NCI-H510A (cell line): ENCODE measurements around the gene ATP5F1D.

ENCODE experiments used
- DNase-seq: peaks from one replicate; lab custom pipeline; 2025; lab: John Stamatoyannopoulos, UW

ATP5F1D gene

GRCh38 chr19:1270854-1271527, 29.4 kb downstream of the ATP5F1D start:
- DNase-seq = no peak

DNA sequence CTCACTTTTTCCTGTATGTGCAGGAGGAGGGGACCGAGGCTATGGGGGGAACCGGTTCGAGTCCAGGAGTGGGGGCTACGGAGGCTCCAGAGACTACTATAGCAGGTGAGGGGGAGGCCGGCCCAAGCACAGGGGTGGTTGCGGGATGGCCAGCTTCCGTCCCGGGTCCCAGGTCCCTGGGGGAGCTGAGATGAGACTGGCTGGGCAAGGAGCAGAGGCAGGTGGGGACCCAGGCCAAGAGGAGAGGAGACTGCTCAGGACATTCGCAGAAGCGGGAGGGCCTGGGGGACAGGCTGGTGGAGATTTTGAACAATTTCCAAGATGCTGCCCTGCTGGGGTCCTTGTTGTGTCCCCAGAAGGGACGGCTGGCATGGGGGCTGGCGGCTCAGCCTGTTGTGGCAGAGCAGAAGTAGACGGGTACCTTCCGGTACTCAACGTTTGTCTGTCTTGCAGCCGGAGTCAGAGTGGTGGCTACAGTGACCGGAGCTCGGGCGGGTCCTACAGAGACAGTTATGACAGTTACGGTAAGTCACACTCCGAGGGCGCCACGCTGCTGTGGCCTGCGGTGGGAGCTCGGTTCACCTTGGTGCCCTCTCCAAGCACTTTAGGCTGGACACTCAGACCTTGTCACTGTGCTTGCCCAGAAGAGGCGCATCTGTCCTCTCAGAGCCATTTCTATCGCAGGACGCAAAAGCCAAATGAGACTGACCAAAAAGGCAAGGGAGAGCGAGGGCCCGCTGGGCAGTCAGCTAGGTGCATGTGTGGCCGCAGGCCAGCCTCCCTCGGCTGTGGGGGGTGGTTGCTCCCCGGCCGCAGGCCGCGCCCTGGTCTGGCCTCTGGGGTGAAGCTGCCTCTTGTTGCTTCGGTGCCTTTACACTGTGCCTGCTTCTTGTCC, 30.2 kb downstream of the ATP5F1D start:
- DNase-seq = no peak

DNA sequence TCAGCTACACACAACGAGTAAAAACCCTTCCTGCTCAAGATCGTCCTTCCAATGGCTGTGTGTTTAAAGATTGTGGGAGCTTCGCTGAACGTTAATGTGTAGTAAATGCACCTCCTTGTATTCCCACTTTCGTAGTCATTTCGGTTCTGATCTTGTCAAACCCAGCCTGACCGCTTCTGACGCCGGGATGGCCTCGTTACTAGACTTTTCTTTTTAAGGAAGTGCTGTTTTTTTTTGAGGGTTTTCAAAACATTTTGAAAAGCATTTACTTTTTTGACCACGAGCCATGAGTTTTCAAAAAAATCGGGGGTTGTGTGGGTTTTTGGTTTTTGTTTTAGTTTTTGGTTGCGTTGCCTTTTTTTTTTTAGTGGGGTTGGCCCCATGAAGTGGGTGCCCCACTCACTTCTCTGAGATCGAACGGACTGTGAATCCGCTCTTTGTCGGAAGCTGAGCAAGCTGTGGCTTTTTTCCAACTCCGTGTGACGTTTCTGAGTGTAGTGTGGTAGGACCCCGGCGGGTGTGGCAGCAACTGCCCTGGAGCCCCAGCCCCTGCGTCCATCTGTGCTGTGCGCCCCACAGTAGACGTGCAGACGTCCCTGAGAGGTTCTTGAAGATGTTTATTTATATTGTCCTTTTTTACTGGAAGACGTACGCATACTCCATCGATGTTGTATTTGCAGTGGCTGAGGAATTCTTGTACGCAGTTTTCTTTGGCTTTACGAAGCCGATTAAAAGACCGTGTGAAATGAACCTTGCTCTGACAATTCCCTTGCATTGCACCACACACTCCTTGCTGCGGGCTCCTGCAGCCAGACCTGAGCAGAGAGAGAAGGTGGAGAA, 31.1 kb downstream of the ATP5F1D start:
- DNase-seq = no peak

- no peak for DNase-seq
Measured at GRCh38 chr19:1273263-1274041, 31.9 kb downstream of the ATP5F1D start.

DNA sequence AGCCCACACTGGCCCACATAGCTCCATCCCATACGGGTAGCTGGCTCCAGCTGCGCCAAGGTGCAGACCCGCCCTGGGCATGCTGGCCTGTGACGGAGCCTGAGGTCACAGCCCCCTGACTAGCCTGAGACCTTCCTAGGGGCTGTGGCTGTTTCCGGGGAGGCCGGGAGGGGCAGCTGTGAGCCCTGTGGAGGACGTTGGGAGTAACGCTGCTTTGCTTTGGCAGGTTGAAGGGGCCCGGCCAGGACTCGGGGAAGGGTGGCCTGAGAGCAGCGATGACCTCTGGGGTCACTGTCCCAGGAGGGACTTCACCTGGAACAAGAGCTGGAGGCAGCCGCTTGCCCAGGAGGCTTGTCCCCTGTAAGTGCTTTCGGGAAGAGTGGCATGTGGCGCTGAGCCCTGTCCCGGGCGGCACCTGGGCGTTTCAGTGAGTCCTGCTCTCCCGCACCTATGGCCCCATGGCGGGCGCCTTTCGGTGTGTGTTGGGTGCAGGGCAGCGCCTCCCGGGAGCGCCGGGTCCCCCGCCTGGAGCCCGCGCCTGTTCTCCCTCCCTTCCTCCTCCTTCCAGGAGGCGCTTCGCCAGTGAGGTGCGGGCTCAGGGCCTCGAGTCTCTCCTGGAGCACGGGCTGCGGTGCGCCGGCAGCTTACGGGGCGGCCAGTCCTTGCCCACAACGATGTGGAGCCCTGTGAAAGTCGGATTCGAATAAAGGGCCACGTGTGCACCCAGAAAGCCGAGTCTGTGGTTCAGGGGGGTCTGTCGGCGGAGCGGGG, 32.7 kb downstream of the ATP5F1D start:
- DNase-seq = no peak

DNA sequence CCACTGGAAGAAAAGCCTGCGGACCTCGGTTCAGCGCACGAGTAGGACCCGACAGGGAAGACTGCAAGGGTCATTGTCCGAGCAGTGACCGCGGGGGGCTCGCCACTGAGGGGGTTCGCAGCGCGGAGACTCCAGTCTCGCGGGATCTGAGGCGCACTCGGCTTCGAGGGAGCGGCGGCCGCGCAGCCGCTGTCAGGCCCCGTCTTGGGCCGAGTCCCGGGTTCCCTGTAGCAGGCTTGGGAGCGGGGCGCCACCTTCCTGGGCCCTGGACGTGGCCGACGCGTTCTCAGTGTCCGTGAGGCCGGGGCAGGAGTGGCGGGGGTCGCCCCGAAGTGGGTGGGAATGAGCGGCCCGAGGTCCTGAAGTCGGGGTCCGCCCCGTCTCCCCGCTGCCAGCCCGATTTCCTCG, 33.3 kb downstream of the ATP5F1D start:
- DNase-seq = no peak

GRCh38 chr19:1275260-1275975, 33.9 kb downstream of the ATP5F1D start, which contains the start of gene FAM174C:
FAM174C (plus strand) TSS chr19:1275530; CDS start chr19:1275550, 20 bp downstream.
- peak; percentile 82 for DNase-seq

DNA sequence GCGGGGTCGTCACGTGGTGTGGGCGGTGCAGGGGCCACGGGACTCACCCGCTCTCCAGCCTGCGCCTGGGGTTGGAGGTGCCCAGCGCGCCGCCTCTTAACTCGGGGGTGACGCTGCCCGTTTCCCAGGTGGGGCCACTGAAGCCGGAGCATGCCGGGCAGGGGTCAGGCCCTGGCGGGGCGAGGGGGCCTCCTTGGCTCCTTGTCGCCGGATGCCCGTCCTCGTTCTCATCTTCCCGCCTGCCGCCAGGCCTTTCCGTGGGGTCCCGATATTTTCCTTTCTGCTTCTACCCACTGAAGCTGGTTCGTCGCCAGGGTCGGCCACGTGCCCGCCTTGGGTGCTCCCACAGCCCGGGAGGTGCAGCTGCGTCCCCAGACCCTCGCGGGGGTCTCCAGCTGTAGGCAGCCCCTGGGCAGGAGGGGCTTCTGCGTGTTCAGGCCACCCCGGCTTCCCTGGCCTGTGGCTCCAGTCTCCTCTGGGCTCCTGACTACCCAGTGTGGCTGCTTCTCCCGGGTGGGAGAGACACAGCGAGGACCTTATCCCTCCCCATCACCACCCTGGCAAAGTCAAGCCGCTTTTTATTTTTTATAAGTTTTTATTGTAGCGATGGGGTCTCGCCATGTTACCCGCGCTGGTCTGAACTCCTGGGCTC, 34.6 kb downstream of the ATP5F1D start:
- no peak for DNase-seq

GRCh38 chr19:1276628-1277022, 35.1 kb downstream of the ATP5F1D start:
- DNase-seq = no peak

- no peak for DNase-seq
Measured at GRCh38 chr19:1277061-1277460, 35.5 kb downstream of the ATP5F1D start.

- DNase-seq = no peak
Measured at GRCh38 chr19:1278074-1278473, 36.5 kb downstream of the ATP5F1D start.

DNA sequence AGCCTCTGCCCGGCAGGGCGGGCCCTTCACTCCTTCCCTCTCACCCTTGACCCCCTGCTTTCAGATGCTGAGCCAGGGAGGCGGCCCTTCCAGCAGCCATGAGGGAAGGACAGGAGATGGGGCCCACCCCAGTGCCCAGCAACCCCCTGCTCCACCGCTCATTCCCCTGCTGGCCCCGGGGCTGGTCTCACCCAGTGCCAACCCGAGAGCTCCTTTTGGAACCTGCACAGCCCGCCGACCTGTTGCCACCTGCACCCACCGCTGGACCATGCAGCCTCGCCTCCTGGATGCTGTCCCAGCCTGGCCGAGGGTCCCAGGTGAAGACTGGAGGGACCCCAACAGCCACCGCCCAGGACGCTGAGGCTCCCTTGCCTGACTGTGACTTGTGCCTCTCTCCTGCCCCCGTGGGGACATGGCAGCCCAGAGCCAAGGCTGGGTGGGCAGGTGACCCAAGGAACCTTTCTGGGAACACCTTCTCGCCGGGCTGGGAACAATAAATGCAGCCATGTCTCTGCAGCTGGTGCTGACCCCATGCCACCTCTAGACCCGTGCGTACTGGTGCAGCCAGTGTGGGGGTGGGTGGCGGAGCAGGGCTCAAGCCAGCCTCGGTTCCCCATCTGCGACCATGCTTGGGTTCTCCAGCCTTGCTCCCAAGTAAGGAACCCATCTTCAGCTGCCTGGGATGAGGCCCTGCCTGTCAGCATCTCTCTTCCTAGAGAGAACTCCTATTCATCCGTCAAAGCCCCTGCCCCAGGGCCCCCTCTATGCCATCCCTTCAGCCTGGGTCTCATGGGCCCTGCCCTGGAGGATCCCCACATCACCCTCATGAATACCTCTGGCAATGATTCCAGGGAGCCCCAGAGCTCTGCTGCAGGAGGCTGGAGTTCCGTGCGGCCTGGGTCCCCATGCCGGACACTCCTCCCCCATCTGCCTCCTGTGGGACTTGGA, 37.4 kb downstream of the ATP5F1D start:
- no peak for DNase-seq

DNA sequence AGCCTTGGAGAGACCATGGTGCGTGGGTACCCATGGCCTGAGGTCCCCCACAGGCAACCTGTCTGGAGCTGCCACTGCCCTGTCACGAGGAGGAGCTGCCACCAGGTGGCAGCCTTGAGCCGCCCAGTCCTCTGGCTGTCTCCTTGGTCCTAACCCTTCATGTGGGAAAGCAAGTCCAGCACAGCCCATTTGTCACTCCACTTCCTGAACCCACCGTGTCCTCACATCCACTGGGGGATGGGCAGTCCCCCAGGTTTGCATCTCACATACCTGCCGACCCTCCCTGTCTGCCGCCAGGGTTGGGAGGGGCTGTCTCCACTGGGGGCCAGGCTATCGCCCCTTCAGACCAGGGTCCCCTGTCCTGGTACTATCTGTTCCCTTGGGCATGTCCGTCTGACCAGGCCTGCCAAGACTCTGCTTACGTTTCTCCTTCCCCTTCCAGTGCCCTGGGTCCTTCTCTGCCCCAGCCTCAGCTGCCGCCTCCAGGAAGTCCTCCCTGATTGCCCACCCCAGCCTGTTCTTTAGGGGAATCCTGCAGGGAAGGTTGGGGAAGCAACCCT, 38.3 kb downstream of the ATP5F1D start:
- no peak for DNase-seq

DNA sequence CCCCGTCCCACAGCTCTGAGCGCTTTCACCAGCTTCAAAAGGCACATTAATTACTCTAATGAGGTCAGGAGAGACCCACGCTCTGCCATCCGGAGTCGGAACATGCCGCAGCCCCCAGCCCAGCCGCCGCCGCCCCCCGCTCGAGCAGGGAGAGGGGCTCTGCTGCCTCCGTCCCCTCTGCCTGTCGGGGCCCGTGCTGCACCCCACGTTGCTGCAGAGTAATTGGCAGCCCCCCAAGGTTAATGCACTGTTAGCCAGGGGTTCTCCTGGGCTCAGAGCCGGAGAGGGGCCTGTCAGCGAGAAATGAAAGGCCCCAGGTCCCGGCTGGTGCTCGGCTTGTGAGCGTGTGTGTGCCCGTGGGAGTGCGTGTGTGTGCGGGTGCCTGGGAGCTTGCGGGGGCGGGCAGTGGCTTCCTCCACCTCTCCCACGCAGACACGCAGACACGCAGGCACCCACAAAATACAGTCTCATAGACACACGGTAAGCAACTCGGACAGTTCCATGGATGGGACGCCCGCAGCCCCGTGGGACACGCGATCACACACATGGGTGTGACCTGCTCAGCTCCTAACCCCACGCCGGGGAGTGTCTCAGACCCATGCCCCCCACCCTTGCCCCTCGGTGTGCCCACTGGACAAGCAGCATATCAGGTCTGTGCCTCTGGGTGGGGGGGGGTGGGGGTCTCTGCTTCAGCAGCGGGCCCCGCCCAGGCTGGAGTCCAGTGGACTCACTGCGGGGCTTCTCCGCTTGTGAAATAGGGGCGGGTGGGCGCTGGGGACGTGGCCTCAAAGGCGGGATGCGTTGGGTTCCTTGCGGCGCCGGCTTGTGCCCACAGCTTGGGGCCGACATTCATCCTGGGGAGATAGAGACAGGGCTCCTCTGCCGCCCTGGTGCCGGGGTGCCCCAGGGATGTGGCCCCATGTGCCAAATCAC, 39.4 kb downstream of the ATP5F1D start:
- no peak for DNase-seq

- DNase-seq = no peak
Measured at GRCh38 chr19:1281569-1282287, 40.2 kb downstream of the ATP5F1D start.

DNA sequence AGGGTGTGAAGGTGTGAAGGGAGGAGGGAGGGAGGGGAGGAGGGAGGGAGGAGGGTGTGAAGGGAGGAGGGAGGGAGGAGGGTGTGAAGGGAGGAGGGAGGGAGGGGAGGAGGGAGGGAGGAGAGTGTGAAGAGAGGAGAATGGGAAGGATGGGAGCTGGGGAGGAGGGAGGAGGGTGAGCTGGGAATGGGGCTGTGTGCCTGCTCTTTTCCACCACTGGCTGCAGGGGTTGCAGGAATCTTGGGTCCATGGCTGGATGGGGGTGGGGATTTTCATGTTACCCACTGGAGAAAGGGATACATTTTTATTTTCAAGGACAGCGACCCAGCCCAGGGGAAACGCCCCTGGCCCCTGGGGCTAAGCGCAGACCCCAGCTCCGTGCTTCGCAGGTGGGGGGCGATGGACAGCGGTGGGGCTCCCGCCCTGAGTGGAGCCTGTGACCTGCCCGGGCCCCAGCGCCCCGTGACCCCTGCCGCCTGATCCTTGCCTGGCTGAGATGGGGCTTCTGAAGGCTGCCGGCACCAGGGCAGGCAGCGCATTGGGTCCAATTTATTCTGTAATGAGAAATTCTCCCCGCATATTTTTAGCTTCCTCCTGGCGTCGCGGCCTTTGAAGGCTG, 41.1 kb downstream of the ATP5F1D start:
- no peak for DNase-seq
